GOT3 (cell line): ENCODE results near the gene HYCC1.
A peak's percentile ranks its signal among the peaks of the same experiment; 100 is the strongest.
"Not testable (repeated sequence)": the region's sequence is repeated elsewhere in the genome, so short reads cannot be mapped to it uniquely, and the experiment has no call there.

ENCODE experiments used
- DNase-seq: peaks from one replicate; lab custom pipeline; 2025; ENCODE audit warnings: mixed read lengths; lab: John Stamatoyannopoulos, UW

Gene HYCC1

GRCh38 chr7:23013715-23014649 is at the start of gene HYCC1:
Gene HYCC1 (minus strand): TSS chr7:23014130. CDS start chr7:22991111, 23,019 bp downstream.
- DNase-seq, result peak; percentile 99

- no peak for DNase-seq
These were observed 48.5 kb upstream of the HYCC1 start for GRCh38 chr7:23062452-23062851.

DNA sequence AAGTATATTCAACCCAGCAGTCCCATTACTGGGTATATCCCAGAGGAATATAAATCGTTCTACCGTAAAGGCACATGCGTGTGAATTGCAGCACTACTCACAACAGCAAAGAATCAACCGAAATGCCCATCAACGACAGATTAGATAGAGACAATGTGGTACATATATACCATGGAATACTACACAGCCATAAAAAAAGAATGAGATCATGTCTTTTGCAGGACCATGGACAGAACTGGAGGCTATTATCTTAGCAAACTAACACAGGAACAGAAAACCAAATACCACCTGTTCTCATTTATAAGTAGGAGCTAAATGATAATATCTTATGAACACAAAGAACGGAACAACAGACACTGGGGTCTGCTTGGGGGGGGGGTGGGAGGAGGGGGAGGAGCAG is 47.4 kb upstream of the HYCC1 start:
- DNase-seq, result no peak

GRCh38 chr7:23058408-23059096 is 44.6 kb upstream of the HYCC1 start:
- DNase-seq, result no peak

GRCh38 chr7:23055582-23056178 is 41.8 kb upstream of the HYCC1 start:
- DNase-seq, result no peak

- not testable (repeated sequence) for DNase-seq
These were observed 37.2 kb upstream of the HYCC1 start for GRCh38 chr7:23051124-23051485.

DNA sequence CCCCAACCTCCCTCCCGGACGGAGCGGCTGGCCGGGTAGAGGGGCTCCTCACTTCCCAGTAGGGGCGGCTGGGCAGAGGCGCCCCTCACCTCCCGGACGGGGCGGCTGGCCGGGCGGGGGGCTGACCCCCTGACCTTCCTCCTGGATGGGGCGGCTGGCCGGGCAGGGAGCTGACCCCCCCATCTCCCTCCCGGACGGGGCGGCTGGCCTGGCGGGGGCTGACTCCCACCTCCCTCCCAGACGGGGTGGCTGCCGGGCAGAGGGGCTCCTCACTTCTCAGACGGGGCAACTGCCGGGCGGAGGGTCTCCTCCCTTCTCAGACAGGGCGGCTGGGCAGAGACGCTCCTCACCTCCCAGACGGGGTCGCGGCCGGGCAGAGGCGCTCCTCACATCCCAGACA is 32.4 kb upstream of the HYCC1 start:
- DNase-seq, result not testable (repeated sequence)

GRCh38 chr7:23045086-23045485 is 31.2 kb upstream of the HYCC1 start:
- not testable (repeated sequence) for DNase-seq

DNA sequence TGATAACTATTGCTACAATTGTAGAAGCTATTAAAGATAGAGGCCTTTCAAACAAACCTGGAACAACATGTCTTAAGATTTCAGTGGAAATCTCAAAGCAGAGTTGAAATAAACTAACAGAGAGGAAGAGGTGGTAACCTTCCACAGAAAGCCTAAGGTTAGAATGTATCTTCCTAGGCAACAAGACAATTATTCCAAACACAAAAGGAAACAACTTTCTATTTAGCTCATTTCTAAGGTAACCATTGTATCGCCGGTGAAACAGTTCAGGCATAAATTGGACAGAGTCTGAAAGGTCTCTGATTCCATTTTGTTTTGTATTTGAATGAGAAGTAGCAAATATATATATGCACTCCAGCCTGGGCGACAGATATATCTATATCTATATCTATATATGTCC is 30.7 kb upstream of the HYCC1 start:
- DNase-seq, result no peak

DNA sequence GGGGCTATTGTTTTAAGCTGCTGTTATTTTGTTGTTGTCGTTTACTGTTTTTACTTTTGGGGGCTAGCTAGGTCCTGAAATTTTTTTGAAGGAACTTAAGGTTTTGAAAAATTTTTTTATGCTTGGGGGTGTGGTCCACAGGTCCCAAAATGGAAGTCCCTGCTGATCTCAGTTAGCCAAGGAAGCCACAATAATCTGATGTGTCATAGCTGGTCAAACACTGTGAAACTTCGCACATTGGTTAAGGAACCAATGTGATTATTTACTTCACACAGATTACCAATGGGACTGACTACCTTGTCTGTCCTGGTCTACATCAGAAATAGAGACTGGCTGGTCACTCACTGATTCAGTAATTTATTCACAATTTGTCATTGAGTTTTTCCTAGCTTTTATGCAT is 29.5 kb upstream of the HYCC1 start:
- DNase-seq, result no peak

DNA sequence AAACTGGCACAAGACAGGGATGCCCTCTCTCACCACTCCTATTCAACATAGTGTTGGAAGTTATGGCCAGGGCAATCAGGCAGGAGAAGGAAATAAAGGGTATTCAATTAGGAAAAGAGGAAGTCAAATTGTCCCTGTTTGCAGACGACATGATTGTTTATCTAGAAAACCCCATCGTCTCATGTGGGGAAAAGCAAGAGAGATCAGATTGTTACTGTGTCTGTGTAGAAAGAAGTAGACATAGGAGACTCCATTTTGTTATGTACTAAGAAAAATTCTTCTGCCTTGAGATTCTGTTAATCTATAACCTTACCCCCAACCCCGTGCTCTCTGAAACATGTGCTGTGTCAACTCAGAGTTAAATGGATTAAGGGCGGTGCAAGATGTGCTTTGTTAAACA is 25.7 kb upstream of the HYCC1 start:
- not testable (repeated sequence) for DNase-seq

DNA sequence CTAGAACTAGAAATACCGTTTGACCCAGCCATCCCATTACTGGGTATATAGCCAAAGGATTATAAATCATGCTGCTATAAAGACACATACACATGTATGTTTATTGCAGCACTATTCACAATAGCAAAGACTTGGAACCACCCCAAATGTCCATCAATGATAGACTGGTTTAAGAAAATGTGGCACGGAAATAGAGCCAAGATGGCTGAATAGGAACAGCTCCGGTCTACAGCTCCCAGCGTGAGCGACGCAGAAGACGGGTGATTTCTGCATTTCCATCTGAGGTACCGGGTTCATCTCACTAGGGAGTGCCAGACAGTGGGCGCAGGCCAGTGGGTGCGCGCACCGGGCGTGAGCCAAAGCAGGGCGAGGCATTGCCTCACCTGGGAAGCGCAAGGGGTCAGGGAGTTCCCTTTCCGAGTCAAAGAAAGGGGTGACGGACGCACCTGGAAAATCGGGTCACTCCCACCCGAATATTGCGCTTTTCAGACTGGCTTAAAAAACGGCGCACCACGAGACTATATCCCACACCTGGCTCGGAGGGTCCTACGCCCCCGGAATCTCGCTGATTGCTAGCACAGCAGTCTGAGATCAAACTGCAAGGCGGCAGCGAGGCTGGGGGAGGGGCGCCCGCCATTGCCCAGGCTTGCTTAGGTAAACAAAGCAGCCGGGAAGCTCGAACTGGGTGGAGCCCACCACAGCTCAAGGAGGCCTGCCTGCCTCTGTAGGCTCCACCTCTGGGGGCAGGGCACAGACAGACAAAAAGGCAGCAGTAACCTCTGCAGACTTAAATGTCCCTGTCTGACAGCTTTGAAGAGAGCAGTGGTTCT is 21.8 kb upstream of the HYCC1 start:
- DNase-seq, result not testable (repeated sequence)

- no peak for DNase-seq
These were observed 13.3 kb upstream of the HYCC1 start for GRCh38 chr7:23027261-23027660.

DNA sequence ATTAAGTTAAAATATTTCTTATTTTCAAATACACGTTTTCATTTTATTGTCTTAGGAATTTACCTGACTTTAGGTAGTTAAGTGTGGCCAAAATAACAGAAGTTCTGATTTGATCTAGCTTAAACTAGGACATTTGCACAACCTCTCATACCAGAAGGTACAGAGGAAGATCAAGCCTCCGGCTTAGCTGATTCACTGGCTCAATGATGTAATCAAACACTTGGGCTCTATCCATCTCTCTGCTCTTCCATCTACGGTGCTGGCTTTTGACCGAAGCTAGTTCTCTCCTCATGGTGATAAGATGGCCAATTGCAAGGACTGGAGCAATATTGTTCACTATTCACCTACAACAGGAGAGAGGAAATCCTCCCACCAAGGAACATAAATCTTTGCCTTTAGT is 12.2 kb upstream of the HYCC1 start:
- no peak for DNase-seq

GRCh38 chr7:23024454-23024853 is 10.5 kb upstream of the HYCC1 start:
- no peak for DNase-seq

DNA sequence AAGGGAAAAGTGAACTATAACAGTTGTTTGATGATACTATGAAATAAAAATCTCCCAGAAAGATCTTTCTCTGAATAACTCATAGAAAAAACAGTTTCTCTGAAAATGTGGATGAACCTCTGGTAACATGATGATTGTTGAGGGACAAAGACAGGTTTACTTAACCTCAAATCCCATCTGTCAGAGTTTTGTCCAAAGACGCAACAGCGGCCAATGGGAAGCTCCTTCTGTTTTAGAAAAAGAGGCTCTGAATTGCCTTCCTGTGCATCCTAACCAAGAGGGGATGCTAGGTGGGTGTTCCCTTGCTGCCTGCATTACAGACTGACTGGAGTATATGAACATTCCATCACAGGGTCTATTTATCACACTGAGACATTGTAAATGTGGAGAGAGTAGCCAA is 8.9 kb upstream of the HYCC1 start:
- DNase-seq, result no peak

DNA sequence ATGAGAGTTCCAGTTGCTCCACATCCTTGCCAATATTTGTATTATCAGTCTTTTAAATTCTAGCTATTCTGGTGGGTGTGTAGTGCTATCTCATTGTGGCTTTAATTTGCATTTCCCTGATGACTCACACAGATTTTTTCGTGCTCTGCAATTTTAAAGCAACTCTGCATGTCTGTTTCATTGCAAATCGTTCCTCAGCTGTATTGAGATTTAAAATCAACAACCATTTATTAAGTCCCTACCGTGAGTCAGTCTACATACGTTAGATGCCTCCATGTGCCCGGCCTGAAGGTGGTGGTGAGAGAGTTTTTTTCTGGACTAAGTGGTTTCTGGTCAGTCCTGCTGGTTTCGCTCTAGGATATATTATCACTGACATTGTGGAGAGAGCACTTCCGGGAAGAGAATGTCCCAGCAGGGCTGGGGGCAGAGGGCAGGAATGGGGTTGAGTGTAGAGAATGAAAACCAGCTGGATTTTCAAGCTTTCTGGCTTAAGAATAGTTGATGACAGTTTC is 8.4 kb upstream of the HYCC1 start:
- DNase-seq, result no peak

DNA sequence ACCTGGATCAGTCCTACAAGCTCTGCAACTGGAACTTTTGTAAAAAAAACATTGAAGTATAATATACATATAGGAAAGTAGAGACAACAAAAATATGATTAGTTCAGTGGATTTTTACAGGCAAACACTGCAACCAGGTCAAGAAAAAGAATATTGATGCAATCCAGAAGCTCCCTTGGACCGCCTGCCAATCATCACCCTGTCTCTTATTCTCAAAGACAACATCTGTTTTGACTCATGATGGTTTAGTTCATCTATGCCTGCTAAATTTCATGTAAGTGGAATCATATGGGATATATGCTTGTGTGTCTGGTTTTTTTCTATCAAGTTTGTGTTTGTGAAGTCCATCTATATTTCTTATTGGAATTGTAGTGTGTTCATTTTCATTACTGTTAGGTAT is 7.7 kb upstream of the HYCC1 start:
- no peak for DNase-seq

DNA sequence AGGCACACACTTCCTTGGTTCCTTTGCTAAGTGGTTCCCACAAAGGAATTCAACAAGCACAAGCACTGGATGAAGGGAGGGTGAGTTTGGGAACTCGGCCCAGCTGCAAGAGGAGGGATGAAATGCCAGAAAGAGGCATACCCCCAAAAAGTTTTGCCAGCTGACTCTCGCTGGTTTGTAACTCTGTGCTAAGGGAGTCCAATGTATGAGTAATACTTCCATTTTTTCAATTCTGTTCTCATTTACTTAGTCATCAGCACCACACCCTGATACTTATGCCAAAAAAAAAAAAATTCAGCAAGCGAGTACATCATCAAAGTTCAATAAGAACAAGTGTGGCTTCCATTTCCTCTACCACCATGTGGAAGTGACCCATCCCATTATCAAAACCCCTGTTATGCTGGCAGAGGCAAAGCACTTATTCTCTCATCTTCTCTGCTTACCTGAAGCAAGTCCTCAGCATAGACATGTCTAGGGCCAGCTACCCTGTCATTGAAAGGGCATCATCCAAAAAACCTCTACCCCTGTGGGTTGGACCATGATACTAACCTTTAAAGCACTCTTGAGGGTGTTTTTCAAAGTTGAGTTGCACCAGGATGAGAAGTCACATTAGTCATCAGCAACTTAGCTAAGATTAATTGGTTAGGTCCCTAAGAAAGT is 6.9 kb upstream of the HYCC1 start:
- no peak for DNase-seq

- no peak for DNase-seq
These were observed 4.8 kb upstream of the HYCC1 start for GRCh38 chr7:23018750-23019149.

DNA sequence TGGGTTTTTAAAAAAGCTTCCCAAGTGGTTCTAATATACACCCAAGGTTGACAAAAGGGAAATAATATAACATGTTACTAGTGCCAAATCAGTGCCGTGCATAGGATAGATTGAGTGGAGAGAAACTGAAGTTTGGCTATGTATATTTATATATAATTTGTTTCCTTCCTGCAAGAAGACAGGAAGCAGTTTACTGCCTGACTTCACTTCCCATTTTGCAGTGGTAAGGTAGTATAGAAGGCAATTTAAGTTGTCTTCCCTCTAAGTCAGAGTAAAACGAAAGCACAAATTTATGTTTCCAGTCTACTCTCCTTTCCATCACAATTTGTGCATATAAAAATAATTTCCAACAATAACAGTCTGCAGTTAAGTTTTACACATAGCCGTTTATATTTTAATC is 3.4 kb upstream of the HYCC1 start:
- DNase-seq, result no peak
